HT-29 (cell line): ENCODE results near the gene STK11IP. TPM values are rescaled to one million over a fixed set of nuclear protein-coding genes. Genes with fewer than 3 reads are reported as not detected.
A peak's percentile ranks its signal among the peaks of the same experiment; 100 is the strongest.
"Not testable (repeated sequence)": the region's sequence is repeated elsewhere in the genome, so short reads cannot be mapped to it uniquely, and the experiment has no call there.

Source experiments
- DNase-seq: peaks from one replicate; pipeline ENCODE4 v3.0.0-alpha.2; 2015; ENCODE audit warnings: low spot score
- small RNA-seq: library from RNA; depleted of rRNA; stranded (forward); fragments of <200 nt; gene quantifications from one replicate; pipeline ENCODE3, GENCODE V24; 2014
- total RNA-seq: library from RNA; depleted of rRNA; stranded (reverse); fragments of >200 nt; shearing (Covaris generic); gene quantifications from 2 replicates; pipeline ENCODE4 v1.2.3, GENCODE V29; 2014; rRNA removed

STK11IP gene
- total RNA-seq, 1 experiment from 2014 or later = 28.1 TPM

DNA sequence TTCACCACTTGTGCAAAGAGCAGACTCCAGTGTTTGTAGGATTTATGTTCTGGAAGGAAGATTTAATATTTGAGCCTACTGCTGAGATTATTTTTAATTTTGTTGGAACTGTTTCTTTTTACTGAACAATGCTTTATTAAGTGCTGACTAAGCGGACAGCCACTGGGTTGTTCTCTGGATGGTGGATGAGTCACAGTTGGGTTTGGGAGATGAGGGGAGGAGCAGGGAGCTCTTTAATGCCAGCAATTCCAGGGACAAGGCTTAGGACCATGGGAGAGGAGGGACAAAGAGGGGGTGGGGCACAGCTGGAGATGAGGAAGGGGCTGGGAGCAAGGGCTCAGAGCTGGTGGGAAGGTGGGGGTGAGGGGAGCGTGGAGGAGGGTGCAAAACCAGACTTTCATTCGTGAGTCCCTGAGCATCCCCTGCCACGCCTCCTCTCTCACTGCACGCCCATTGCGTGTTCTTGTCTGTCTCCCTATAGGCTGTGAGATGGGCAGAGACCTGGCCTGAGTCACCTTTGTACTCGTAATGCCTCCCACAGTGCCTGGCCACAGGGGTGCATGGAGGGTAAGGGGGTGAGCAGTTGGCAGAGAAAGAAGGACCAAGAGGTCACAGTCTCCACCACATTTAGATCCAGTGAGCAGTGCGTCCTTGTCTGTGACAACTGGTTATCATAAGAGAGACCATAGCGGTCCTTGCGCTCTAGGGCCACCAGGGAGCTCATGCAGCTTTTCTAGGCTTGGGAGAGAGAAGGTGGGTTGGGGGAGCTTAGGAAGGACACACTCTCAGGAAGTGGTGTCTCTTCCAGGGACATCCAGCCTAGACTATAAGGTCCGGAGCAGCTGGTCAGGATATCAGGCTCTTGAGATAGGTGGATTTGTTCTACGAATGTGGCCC, 48.2 kb downstream of the STK11IP start:
- DNase-seq = no peak

DNA sequence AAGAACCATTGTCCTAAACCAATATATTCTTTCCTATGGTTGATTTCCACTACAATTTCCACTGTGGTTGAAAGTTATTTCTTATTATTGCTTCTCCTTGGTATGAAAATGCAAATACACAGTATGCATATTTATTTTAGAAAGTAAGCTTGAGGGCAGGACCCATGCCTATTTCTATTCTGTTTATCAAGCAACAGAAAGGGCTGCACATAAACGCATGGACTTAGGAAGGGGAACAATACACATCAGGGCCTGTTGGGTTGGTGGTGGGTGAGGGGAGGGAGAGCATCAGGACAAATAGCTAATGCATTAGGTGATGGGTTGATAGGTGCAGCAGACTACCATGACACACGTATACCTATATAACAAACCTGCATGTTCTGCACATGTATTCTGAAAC, 50.5 kb downstream of the STK11IP start:
- DNase-seq = no peak

DNA sequence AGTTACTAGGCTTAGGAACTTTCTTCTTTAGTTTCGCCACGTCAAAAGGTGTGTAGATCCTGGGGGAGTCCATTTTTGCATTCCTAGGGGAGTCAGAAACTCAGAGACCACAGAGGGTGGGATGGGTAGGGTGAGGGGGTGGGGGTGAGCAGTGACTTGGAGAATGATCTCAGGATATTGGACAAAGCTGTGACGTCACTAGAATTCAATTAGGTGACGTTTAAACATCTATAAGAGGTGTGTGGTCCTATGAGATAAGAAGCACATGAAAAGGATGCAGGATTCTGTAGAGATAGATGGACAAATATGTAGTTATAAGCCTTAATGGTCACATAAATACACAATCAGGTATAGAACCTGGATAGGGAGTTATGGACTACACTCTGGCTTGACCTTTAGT, 51.3 kb downstream of the STK11IP start:
- DNase-seq = no peak

DNA sequence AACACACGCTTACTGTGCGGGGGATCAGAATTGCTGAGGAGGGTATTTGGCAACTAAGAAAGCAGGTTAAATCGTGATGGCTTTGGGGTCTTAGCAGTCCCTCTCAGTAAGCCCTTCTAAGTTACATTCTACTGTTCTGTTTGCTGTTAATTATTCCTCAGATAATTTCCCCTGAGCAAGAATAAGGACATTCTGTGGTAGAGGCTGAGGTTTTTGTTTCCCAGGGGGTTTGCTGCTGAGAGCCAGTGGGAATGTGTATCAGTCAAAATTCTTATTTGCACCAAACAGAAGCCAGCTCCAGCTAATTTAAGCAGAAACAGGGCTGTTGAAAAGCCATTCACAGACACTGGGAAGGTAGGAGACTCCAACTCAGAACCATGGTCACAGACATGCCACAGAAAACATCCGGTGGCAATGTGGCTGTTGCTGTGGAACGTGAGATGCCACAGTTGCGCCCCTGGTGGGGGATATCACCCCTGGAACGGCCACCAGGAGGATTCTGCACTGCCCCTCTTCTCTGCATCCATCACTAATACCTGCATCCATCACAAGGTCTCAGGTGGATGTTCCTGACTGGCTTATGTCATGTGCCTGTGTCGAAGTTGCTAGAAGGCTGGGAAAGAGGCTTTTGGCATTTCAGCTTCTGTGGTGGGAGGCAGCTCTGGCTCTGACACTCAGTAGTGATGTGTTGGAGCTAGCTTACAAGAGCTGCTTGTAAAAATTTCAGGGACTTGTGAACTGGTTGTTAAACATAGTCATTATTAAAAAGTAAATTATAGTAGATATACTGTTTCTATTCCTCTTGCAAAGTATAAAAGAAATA, 53.0 kb downstream of the STK11IP start:
- no peak for DNase-seq

DNA sequence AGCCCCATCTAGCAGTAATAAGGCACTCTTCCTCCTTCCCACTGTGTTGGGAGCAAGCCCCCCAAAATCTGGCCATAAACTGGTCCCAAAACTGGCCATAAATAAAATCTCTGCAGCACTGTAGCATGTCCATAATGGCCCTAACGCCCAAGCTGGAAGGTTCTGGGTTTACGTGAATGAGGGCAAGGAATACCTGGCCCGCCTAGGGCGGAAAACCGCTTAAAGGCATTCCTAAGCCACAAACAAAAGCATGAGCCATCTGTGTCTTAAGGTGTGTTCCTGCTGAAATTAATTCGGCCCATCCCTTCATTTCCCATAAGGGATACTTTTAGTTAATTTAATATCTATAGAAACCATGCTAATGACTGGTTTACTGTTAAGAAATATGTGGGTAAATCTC, 54.0 kb downstream of the STK11IP start:
- DNase-seq = not testable (repeated sequence)

DNA sequence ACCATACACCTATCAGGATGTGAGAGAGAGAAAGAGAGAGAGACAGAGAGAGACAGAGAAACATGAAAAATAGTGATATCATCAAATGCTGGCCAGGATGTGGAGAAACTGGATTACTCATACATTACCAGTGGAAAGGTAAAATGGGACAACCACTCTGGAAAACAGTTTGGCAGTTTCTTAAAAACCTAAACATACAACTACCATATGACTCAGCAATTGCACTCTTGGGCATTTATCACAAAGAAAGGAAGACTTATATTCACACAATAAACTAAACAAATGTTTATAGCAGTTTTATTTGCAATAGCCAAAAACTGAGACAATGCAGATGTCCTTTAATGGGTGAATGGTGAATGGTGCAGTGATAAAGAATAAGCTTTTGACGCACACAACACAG, 58.9 kb downstream of the STK11IP start:
- no peak for DNase-seq

DNA sequence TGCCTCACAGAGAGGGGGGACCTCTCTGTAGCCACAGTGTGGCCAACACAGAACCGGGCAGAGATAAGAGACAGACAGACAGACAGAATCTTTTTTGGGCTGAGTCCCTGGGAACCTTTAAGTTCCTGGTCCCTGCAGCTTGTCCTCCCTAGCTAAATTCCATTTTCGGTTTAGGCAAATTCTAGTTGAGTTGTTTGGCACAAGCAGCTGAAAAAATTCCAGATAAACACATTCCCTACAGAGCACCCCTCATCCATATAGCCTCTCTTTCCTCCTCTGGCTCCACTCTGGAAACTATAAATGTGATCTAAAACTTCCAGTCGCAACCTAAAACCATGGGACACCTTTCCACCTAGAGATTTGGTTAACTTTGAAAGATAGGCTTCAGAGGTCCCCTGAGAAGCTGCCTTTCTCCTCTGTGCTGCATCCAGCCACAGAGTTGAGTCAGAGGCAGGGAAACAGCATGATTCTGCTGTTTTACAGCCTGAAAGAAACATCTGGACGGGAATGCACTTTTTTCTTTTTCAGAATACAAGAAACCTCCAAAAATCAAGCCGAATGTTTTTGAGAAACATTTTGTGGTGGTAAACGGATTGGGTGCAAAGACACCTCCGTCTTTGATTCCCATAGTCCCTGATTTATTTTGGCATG, 60.7 kb downstream of the STK11IP start:
- no peak for DNase-seq

DNA sequence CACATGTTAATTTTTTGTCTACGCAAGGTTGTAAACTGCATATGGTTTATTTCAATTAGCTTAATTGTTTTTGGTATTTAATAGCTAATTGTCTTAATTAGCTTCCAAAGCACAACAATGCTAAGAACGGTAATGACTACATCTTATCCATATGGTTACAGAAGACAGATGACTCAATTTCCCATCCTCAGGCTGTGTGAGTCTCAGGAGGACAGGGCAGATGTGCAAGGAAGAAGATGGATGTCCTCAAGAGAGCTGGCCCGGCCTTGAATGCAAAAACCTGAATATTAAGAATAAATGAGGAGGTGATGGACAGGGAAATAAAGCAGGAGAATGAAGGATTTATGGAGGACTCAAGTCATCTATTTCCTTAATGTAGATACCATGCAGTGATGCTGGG, 61.2 kb downstream of the STK11IP start:
- DNase-seq = no peak

DNA sequence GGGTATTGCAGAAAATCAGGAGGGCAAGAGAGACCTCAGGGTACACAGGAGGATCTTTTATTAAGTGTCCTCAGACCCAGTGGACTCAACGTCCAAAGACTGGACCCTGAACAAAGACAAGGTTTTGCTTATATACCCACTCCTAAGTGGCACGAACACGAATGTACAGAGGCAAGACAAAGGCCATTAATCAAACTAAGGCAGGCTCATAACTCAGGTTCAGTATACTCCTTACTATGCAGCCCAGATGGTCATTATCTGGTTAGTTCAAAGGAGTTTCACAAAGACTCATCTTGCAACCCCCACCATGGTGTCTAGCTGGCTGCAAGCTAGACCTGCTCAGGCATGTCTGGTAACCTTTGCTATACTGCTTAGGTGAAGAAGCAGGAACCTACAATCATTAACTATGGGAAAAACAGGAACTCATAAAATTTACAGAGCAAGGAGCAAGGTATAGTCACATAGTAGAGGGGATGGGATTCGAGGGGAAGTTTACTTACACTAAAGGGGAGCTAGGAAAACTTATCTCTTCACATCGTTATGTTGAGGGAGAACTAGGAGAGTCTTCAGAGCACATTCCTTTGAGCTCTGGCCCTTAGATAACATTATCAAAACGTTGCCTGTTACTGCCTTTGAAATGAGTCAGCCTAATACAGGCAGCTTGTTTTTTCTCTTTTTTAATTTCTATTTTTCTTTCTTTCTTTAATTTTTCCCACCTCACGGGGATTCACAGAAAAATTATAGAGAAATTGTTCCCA, 63.7 kb downstream of the STK11IP start:
- peak; percentile 39 for DNase-seq

DNA sequence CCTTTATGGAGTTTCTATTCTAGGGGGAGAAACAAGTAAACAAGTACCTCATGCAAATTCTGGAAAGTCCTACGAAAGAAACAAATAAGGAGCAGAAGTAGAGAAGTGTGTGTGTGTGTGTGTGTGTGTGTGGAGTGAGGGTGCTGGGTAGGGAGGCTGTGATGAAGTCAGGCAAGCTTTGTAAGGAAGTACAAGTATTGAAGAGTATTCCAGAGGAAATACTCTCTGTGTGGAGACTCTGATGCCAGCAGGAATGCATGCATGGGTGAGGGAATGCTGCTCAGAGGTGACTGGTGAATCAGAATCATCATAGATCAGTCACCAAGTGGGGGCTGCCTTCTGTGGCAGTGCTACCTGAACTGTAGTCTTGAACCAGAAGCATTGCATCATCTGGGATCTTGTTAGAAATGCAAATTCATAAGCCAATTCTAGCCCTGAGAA, 64.3 kb downstream of the STK11IP start:
- DNase-seq = no peak

DNA sequence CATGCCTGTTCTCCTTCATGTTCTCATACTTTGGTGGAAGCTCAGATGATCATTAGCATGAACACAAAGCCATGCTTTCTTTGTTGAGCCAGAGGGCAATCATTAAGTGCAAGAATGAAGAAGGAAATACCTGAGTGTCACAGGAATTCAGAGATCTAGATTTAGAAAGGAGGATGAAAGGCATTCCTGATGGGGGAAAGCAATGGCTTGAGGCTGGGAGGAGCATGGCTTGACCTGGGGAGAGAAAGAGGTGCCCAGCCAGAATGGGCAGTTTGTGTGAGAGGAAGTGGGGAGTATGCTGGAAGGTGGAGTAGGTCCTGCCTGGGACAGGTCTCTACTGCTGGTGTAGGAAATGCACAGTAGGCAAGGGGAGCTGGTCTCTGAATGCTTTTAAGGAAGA, 64.9 kb downstream of the STK11IP start:
- DNase-seq = peak; percentile 19

DNA sequence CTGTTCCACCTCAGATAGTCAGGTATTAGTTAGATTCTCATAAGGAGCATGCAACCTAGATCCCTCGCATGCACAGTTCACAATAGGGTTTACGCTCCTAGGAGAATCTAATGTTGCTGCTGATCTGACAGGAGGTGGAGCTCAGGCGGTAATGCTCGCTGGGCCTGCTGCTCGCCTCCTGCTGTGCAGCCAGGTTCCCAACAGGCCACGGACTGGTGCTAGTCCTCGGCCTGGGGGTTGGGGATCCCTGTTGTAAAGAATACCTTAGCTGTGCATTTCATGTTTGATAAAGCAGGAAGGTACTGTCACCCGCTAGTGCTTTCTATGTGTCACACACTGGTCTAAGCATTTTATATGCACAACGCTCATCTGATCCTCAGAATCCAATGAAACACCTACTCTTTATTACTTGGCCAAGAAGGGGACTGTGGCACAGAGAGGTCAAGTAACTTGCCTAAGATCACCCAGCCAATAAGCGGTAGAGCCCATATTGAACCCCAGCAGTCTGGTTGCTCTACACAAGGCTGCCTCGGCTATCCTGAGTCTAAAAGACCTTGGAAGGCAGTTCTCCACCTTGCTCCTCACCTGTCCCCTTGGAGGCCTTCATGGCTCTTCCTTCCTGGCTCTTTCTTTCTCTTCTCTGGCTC, 65.6 kb downstream of the STK11IP start:
- no peak for DNase-seq

DNA sequence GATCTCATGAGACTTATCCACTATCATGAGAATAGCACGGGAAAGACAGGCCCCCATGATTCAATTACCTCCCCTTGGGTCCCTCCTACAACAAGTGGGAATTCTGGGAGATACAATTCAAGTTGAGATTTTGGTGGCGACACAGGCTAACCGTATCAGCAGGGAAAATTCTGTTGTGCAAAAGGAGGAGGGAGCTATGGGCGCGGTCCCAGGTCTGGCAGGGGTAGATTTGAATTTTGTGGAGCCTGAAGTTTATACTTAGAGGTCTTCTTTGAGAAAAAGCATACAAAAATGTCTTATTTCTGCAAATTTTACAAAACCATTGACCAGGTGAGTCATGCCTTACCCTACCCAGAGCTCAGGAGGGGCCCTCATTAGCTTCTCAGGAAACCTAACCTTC, 66.4 kb downstream of the STK11IP start:
- no peak for DNase-seq

DNA sequence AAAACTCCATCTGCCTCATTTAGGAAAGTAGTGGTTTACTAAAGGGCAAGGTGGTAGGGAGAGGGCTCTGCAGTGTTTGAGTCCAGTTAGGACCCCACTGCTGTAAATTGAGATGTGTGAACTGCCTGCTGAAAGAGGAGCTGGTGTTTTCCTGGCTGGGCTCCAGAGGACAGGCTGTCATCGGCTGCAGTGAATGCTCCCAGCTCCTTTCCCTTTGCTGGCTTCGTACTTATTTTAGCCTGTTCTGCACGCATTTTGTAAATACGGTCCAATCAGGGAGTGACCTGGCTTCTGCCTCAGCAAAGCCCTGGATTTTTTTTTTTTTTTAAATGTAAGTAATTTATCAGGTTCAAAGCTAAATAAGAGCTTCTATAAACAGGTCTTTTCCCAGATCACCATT, 67.3 kb downstream of the STK11IP start:
- no peak for DNase-seq

DNA sequence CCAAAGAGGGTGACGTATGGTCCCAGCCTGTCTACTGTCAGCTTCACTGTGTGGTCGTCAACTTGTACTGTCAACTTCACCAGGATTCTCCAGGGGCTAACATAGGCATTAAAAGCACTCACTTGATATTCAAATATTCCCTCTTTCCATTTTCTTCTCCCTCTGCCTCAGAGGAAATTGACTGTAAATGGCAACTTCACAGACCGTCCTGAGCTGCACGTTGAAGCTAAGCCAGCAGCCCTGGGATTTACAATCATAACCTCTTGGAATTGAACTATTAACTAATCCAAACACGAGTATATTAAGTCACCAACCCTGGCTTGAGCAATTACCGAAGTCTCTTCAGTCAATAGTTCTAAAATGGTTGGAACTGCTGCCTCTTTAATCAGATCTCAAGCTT, 68.3 kb downstream of the STK11IP start:
- DNase-seq = no peak

Small RNA genes lying within 50 kb of the gene (small RNA-seq; reads per million reads assigned to genes)
- gene MIR3132 (not detected), gene RN7SKP213 (0.50 reads per million)

Other genes with a start within 250 kb of the STK11IP start
- gene DNPEP, start 209.9 kb upstream of the STK11IP start, total RNA-seq = 155 and 158 TPM in 2 replicates
- gene DES, start 179.5 kb upstream of the STK11IP start, total RNA-seq = 0.63 TPM in 1 of 2 replicates, not detected in the other
- gene SPEG, start 163.0 kb upstream of the STK11IP start, total RNA-seq = 6.7 and 8.3 TPM in 2 replicates
- 68.2 and 84.5 TPM in 2 replicates for gene GMPPA, start 99.0 kb upstream of the STK11IP start, total RNA-seq
- gene ASIC4, start 83.4 kb upstream of the STK11IP start, total RNA-seq = 0.08 TPM in 1 of 2 replicates, not detected in the other
- 70.1 and 75.4 TPM in 2 replicates for gene CHPF, start 54.0 kb upstream of the STK11IP start, total RNA-seq
- gene TMEM198, start 53.8 kb upstream of the STK11IP start, total RNA-seq = 5.2 and 5.6 TPM in 2 replicates
- gene OBSL1, start 26.3 kb upstream of the STK11IP start, total RNA-seq = 0.86 and 1.3 TPM in 2 replicates
- not detected in 2 replicates for gene INHA, start 25.5 kb upstream of the STK11IP start, total RNA-seq
- gene SLC4A3, start 29.8 kb downstream of the STK11IP start, total RNA-seq = 0.08 and 0.36 TPM in 2 replicates